GM23338 (cell line): ENCODE results near the gene TNS3. TPM values are rescaled to one million over a fixed set of nuclear protein-coding genes. Genes with fewer than 3 reads are reported as not detected.

Source experiments
- ATAC-seq: fragments of 200-7000 bp; cut with Tn5 transposase; 3 replicates; pipeline ENCODE4 v1.9.1; 2020
- DNase-seq: peaks from one replicate; pipeline ENCODE4 v3.0.0-alpha.2; 2015; ENCODE audit warnings: low spot score
- H2AFZ ChIP-seq: fragments of 200-600 bp; sonication (generic); 2 replicates; pipeline ENCODE4 v1.8.0; 2016; ENCODE audit warnings: antibody characterized with exemption, mild to moderate bottlenecking, moderate library complexity
- H3F3A ChIP-seq: fragments of 200-600 bp; sonication (generic); replicated peaks from 2 replicates; pipeline ENCODE4 v1.8.0; 2017; ENCODE audit warnings: antibody characterized with exemption, mixed run types, low read depth
- H3K27ac ChIP-seq: fragments of 200-600 bp; sonication (generic); 2 replicates; pipeline ENCODE4 v1.6.1; 2016; ENCODE audit warnings: low read depth
- H3K27me3 ChIP-seq: fragments of 200-600 bp; sonication (generic); 2 replicates; pipeline ENCODE4 v1.8.0; 2016; ENCODE audit warnings: mild to moderate bottlenecking, mixed run types, moderate library complexity; ENCODE audit not compliant: insufficient read depth
- H3K36me3 ChIP-seq: fragments of 200-600 bp; sonication (generic); 2 replicates; pipeline ENCODE4 v1.8.0; 2016; ENCODE audit warnings: mild to moderate bottlenecking; ENCODE audit not compliant: insufficient read depth
- H3K4me1 ChIP-seq: fragments of 200-600 bp; sonication (generic); 2 replicates; pipeline ENCODE4 v1.8.0; 2016; ENCODE audit warnings: mild to moderate bottlenecking, moderate library complexity; ENCODE audit not compliant: insufficient read depth
- H3K4me2 ChIP-seq: fragments of 200-600 bp; sonication (generic); 2 replicates; pipeline ENCODE4 v1.7.1; 2017; ENCODE audit warnings: mixed run types
- H3K4me3 ChIP-seq: fragments of 200-600 bp; sonication (generic); 2 replicates; pipeline ENCODE4 v1.6.1; 2016; ENCODE audit warnings: mixed run types
- H3K79me2 ChIP-seq: fragments of 200-600 bp; sonication (generic); replicated peaks from 2 replicates; pipeline ENCODE4 v1.8.0; 2017; ENCODE audit warnings: mild to moderate bottlenecking; ENCODE audit not compliant: insufficient read depth
- H3K9me2 ChIP-seq: fragments of 200-600 bp; sonication (generic); 2 replicates; pipeline ENCODE4 v1.8.0; 2017; ENCODE audit not compliant: insufficient read depth
- H4K20me1 ChIP-seq: fragments of 200-600 bp; sonication (generic); replicated peaks from 2 replicates; pipeline ENCODE4 v1.8.0; 2017; ENCODE audit warnings: mild to moderate bottlenecking; ENCODE audit not compliant: insufficient read depth
- H3K27ac Mint-ChIP-seq: 2 replicates; pipeline ENCODE4 v1.8.0; 2020; ENCODE audit warnings: inconsistent platforms, mild to moderate bottlenecking, moderate library complexity, mixed read lengths
- H3K27me3 Mint-ChIP-seq: 3 replicates; pipeline ENCODE4 v1.8.0; 2022; ENCODE audit warnings: low read depth, mild to moderate bottlenecking, moderate library complexity, mixed read lengths, inconsistent platforms; ENCODE audit not compliant: insufficient read depth, poor library complexity
- H3K36me3 Mint-ChIP-seq: 3 replicates; pipeline ENCODE4 v1.8.0; 2021; ENCODE audit warnings: low read depth, mild to moderate bottlenecking, inconsistent platforms, moderate library complexity, mixed read lengths
- H3K4me1 Mint-ChIP-seq: 3 replicates; pipeline ENCODE4 v1.8.0; 2020; ENCODE audit warnings: mild to moderate bottlenecking, inconsistent platforms, mixed read lengths
- H3K4me3 Mint-ChIP-seq: 3 replicates; pipeline ENCODE4 v1.8.0; 2021; ENCODE audit warnings: moderate library complexity, mild to moderate bottlenecking, inconsistent platforms, mixed read lengths
- H3K9me3 Mint-ChIP-seq: 3 replicates; pipeline ENCODE4 v1.8.0; 2020; ENCODE audit warnings: moderate library complexity, mild to moderate bottlenecking, inconsistent platforms, mixed read lengths
- CREB1 ChIP-seq: fragments of 250-450 bp; sonication (Bioruptor Pico); IDR thresholded peaks from 2 replicates; pipeline ENCODE4 v1.5.0; 2020; ENCODE audit warnings: low read depth, mild to moderate bottlenecking, moderate library complexity
- ETS1 ChIP-seq: IDR thresholded peaks from 2 replicates; pipeline ENCODE4 v1.6.1; 2016; ENCODE audit warnings: antibody characterized with exemption
- EZH2 ChIP-seq: fragments of 200-600 bp; sonication (generic); IDR thresholded peaks from one replicate; pipeline ENCODE4 v1.8.0; 2017; ENCODE audit warnings: antibody characterized with exemption, mild to moderate bottlenecking, low read depth; ENCODE audit not compliant: unreplicated experiment
- EZH2phosphoT487 ChIP-seq: fragments of 200-600 bp; sonication (generic); IDR thresholded peaks from one replicate; pipeline ENCODE4 v1.8.1; 2018; ENCODE audit warnings: antibody characterized with exemption; ENCODE audit not compliant: unreplicated experiment
- JUNB ChIP-seq: IDR thresholded peaks from one replicate; pipeline ENCODE4 v1.6.1; 2016; ENCODE audit warnings: antibody characterized with exemption; ENCODE audit not compliant: unreplicated experiment
- NANOG ChIP-seq: IDR thresholded peaks from 2 replicates; pipeline ENCODE4 v1.6.1; 2016; ENCODE audit warnings: antibody characterized with exemption, borderline replicate concordance
- POLR2AphosphoS5 ChIP-seq: IDR thresholded peaks from 2 replicates; pipeline ENCODE4 v1.6.1; 2016; ENCODE audit warnings: antibody characterized with exemption, low read depth
- REST ChIP-seq: IDR thresholded peaks from one replicate; pipeline ENCODE4 v1.6.1; 2018; ENCODE audit warnings: antibody characterized with exemption; ENCODE audit not compliant: unreplicated experiment
- STAT1 ChIP-seq: IDR thresholded peaks from one replicate; pipeline ENCODE4 v1.6.1; 2016; ENCODE audit warnings: antibody characterized with exemption; ENCODE audit not compliant: unreplicated experiment
- ZNF114 ChIP-seq: fragments of 250-450 bp; sonication (Bioruptor Pico); IDR thresholded peaks from 2 replicates; pipeline ENCODE4 v1.5.0; 2020; ENCODE audit warnings: mild to moderate bottlenecking, moderate library complexity
- ZNF331 ChIP-seq: fragments of 250-450 bp; sonication (Bioruptor Pico); IDR thresholded peaks from 2 replicates; pipeline ENCODE4 v1.5.0; 2020; ENCODE audit warnings: low read depth, mild to moderate bottlenecking, moderate library complexity
- ZNF462 ChIP-seq: fragments of 250-450 bp; sonication (Bioruptor Pico); IDR thresholded peaks from 2 replicates; pipeline ENCODE4 v1.5.0; 2020; ENCODE audit warnings: mild to moderate bottlenecking, moderate library complexity
- polyA plus RNA-seq: library from polyadenylated mRNA; unstranded; fragments of >200 nt; fragmentation: Nextera tagmentation; extraction: Ambion mirVana; gene quantifications from 2 replicates; pipeline ENCODE4 v1.2.1, GENCODE V29; 2016
- total RNA-seq: library from RNA; depleted of rRNA; stranded (reverse); fragments of >200 nt; shearing (Covaris generic); gene quantifications from 2 replicates; pipeline ENCODE4 v1.2.3, GENCODE V29; 2014

The TNS3 gene
- total and polyA plus RNA-seq, 2 experiments from 2014 or later = 6.2 to 28.7 TPM

GRCh38 chr7:47505312-47506007, 76.5 kb downstream of the TNS3 start:
- H3K4me1 Mint-ChIP-seq = peaks cover 28% of the 10 kb centered on the region
- peaks cover 2% of the 10 kb centered on the region; the same call in 1 of the 2 replicates for H3K79me2 ChIP-seq

More at GRCh38 chr7:47505312-47506007, 76.5 kb downstream of the TNS3 start:
- Mint-ChIP-seq H3K36me3 (peaks cover 10% of the 10 kb centered on the region; the same call in 1 of the 3 replicates), H3K27ac (no peak overlapping the region), H3K27me3 (peaks cover 6% of the 10 kb centered on the region), H3K4me3 (no peak overlapping the region), H3K9me3 (no peaks in the 10 kb centered on the region; the same call in 2 of the 3 replicates)
- no peak overlapping the region for H2AFZ ChIP-seq
- H3K36me3 ChIP-seq = no peaks in the 10 kb centered on the region
- DNase-seq = no peak
- H3K9me2 ChIP-seq = no peaks in the 10 kb centered on the region
- H3K4me2 ChIP-seq = no peak overlapping the region
- no peaks in the 10 kb centered on the region for H3K27me3 ChIP-seq
- H3F3A ChIP-seq = no peaks in the 10 kb centered on the region
- no peaks in the 10 kb centered on the region for H3K4me1 ChIP-seq
- TF ChIP-seq JUNB (no peak), ZNF462 (no peak), NANOG (no peak), EZH2 (no peak), ETS1 (no peak), STAT1 (no peak), ZNF331 (CRISPR knock-in tag) (no peak), CREB1 (CRISPR knock-in tag) (no peak), POLR2AphosphoS5 (no peak), EZH2phosphoT487 (no peak), ZNF114 (CRISPR knock-in tag) (no peak), REST (no peak)
- ATAC-seq = no peak
- peaks cover 9% of the 10 kb centered on the region; the same call in 1 of the 2 replicates for H4K20me1 ChIP-seq
- H3K27ac ChIP-seq = no peak overlapping the region
- no peak overlapping the region for H3K4me3 ChIP-seq
